ENCODE results near the gene GOPC.

DNA sequence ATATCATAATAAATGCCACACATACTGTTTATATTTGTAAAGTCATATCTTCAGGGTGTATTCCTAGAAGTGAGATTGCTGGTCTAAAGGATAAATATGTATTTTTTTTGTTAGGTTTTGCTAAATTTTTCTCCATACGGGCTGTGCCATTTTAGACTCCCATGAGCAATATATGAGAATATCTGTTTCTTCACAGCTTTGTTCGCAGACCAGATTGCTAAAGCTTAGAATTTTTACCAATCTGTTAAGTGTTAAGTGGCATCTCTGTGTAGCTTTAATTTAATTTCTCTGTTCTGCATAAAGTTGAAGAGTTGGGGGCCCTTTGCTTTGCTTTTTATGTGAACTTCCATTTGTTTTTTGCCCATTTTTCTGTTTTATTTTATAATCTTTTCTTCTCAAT is 40.7 kb upstream of the GOPC start:
- TF ChIP-seq, protein P1, sequence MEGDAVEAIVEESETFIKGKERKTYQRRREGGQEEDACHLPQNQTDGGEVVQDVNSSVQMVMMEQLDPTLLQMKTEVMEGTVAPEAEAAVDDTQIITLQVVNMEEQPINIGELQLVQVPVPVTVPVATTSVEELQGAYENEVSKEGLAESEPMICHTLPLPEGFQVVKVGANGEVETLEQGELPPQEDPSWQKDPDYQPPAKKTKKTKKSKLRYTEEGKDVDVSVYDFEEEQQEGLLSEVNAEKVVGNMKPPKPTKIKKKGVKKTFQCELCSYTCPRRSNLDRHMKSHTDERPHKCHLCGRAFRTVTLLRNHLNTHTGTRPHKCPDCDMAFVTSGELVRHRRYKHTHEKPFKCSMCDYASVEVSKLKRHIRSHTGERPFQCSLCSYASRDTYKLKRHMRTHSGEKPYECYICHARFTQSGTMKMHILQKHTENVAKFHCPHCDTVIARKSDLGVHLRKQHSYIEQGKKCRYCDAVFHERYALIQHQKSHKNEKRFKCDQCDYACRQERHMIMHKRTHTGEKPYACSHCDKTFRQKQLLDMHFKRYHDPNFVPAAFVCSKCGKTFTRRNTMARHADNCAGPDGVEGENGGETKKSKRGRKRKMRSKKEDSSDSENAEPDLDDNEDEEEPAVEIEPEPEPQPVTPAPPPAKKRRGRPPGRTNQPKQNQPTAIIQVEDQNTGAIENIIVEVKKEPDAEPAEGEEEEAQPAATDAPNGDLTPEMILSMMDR (IDR thresholded peaks at IDR 0.05; ENCODE audit: extremely low read depth in 1 of 2, insufficient read depth in 1 of 2, low read depth in 1 of 2, low read length in 2 of 2), result no peak
- TF ChIP-seq EZH2 (IDR thresholded peaks at IDR 0.05; ENCODE audit: borderline replicate concordance, low read depth, low read length, severe bottlenecking) (no peak), POLR2A (IDR thresholded peaks at IDR 0.05; ENCODE audit: low read depth, low read length) (no peak), JUN (IDR thresholded peaks at IDR 0.05; ENCODE audit: borderline replicate concordance, insufficient read depth, insufficient read length, low read depth) (no peak), POLR2AphosphoS5 (IDR thresholded peaks at IDR 0.05; ENCODE audit: insufficient read depth, low read depth, low read length) (no peak), MYC (IDR thresholded peaks at IDR 0.05; ENCODE audit: low read depth, low read length) (no peak)
